GM21360 (cell line): ENCODE measurements around the gene MYO10.
"Not testable (repeated sequence)": the region's sequence is repeated elsewhere in the genome, so short reads cannot be mapped to it uniquely, and the experiment has no call there.

ENCODE experiments used
- ATAC-seq: cut with Tn5 transposase; IDR thresholded peaks from one replicate; pipeline ENCODE4 v1.9.1; 2021; ENCODE audit warnings: mild to moderate bottlenecking, moderate library complexity; ENCODE audit not compliant: unreplicated experiment

The MYO10 gene

GRCh38 chr5:16889203-16889971 is 46.7 kb downstream of the MYO10 start:
- ATAC-seq = no peak

DNA sequence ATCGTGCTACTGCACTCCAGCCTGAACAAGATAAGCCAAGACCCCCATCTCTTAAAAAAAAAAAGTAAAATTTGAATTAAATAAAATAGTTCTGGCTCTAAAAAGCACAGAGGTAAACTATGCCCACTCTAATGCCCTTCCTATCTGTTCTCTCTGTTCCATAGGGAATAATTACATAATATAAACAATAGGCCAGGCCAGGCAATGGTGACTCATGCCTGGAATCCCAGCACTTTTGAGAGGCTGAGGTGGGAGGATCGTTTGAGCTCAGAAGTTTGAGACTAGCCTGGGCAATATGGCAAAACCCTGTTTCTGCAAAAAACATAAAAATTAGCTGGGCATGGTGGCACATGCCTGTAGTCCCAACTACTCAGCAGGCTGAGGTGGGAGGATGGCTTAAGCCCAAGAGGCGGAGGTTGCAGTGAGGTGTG is 47.4 kb downstream of the MYO10 start:
- ATAC-seq = no peak

DNA sequence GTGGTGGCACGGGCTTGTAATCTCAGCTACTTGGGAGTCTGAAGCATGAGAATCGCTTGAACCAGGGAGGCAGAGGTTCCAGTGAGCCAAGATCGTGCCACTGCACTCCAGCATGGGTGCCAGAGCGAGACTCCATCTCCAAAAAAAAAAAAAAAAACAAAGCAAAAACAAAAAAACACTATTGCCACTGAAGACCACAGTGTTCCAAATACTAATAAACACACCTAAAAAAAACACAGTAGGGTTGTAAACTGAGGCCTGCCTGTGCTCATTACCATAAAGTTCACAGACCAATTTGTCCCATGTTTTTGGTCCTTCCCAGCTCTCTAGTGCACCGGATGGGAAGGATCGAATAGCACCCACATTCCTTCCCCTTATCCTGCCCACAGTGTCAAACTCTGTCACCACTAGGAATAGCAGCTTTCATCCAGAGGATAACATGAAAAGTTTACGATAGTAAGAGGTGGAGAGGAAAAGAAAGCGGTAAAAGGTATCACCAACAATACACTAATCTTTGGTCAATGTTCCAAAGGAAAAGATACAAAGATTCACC is 49.2 kb downstream of the MYO10 start:
- no peak for ATAC-seq

DNA sequence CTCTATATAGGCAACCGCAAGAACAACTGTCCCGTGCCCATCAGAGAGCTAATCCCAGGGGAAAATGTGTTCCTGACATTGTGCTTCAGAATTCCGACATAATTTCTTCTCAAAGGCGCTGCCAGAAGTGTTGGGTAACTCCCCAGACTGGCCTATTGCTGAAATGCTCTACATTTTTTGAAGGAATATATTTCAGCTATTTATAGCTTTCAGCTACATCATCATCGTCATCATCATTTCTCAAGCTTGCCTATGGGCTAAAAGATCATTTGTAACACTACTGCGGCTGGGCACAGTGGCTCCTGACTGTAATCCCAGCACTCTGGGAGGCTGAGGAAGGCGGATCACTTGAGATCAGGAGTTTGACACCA is 49.7 kb downstream of the MYO10 start:
- ATAC-seq = no peak

- no peak for ATAC-seq
Measured at GRCh38 chr5:16885635-16886365, 50.3 kb downstream of the MYO10 start.

DNA sequence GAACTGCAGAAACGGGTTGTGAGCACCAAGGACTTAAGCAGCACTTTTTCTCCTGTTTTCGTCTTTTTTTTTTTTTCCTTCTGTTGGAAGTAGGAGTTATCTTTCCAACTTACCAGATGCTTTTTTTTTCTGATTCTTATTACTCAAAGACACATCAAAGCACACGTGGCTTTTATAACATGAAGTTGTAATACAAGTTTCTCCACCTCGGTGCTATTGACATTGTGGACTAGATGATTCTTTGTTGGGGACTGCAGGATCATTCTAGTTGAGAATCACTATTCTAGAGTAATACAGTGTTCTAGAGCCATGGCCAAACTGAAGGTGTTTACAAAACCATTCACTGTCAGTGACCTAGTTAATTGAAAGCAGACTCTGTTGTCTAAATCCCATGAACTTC is 51.5 kb downstream of the MYO10 start:
- no peak for ATAC-seq

DNA sequence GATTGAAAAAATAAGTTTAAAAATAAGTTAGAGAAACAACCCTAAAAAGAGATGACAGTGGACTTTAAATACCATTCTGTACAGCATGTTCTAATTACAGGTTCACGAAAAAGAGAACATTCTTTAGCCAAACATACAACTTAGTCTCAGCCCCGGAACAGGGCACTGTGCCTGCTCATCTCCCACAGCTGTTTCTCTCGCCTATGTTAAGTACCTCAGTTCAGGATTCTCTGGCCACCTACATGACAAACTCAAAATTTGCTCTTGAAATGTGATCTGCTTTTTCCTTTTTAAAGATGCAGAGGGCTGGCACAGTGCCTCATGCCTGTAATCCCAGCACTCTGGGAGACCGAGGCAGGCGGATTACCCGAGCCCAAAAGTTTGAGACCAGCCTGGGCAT is 52.3 kb downstream of the MYO10 start:
- ATAC-seq = no peak

DNA sequence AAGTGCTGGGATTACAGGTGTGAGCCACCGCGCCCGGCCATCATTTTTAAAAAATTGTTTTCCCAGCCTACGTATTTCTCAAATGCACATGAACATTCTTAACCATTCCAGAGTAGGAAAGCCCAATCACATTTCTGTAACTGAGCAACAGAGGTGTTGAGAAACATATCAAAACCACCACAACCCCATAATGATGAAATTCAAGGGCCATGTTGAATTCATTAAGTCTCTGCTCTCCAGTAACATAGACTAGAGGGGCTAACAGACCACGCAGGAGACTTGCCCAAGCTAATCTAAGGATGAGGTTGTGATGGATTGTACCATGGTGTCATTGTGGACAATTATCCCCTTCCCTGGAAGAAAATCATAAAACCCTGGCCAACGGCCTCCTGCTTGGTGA is 52.9 kb downstream of the MYO10 start:
- ATAC-seq = no peak

DNA sequence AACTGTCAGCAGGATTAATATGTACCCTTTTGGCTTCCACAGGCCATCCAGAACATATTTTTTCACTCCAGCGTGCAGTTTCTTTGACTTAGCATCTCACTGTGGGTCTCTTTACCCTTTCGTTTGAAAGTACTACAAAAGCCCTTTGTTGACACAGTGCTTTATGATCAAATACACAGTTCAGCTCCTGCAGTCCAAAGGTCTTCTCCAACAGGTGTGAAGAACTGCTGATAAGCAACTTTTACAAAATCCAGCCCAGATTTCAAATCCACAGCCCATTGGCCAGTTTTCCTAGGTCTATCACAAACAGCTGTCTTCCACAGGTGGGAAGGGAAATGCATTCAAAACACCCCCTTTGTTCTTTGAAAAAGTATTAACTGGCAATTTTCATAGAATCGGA is 54.8 kb downstream of the MYO10 start:
- ATAC-seq = no peak

DNA sequence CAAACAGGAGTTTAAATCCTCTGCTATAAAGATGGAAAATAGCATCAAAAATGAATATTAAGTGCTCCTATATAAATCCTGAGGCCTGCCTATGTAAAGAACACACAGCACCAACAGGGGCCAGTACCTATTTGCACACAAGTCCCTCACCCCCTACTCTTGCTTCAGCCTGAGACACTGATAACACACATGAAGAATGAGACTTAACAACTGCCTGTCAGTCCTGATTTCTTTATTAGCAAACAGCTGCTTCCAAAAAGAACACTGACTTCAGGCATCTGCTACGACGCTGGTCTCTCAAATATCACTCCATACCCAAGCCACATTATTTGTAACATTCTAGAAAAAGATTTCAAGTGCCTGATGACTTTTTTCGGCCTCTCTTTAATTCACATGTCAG is 55.5 kb downstream of the MYO10 start:
- ATAC-seq = no peak

GRCh38 chr5:16879650-16880049 is 56.4 kb downstream of the MYO10 start:
- no peak for ATAC-seq

DNA sequence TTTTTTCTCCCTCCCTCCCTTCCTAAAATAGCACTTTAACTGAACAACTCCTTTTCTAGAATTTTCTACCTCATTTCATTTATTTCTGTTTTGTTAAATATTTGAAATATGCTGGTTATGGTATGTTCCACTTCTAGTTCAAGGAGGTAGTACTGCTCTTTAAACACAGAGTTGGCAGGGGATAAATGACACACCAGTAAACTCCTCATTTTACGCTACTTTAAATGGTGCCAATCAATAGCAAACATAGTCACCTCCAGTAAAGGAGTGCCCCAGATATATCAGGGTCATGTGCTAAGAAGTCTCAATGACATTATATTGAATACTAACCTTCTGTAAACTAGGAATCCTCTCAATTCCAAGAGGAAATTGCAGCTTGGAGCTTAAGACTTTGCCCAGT is 56.9 kb downstream of the MYO10 start:
- no peak for ATAC-seq

DNA sequence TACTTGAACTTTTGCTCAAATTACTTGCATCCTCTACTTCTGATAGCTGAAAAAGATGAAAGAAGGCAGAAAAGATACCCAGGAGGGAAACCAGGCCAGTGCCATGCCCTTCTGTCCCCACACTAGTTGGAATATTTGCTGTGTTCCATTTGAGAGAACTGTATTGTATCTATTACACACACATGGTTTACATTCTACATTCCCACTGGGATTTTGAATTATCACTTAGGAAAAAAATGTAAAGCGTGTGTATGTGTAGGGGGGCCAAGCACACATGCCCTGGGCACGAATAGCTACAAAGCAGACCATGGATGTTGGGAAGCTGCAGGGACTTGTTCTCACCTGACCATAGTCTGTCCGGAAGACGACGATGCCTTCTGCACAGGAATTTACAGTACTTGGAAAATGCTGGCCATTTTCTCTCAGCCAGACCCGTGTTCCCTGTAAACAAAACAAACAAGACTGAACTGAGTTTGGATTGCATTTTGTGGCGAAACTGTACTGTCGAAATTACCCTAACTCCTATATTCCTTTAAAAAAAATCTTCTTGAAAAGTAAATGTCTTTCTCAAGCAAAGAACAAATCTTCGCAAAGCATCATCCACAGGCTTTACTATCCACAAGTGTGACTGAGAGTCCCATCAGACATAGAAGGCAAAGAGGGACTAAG is 58.7 kb downstream of the MYO10 start:
- ATAC-seq = no peak

DNA sequence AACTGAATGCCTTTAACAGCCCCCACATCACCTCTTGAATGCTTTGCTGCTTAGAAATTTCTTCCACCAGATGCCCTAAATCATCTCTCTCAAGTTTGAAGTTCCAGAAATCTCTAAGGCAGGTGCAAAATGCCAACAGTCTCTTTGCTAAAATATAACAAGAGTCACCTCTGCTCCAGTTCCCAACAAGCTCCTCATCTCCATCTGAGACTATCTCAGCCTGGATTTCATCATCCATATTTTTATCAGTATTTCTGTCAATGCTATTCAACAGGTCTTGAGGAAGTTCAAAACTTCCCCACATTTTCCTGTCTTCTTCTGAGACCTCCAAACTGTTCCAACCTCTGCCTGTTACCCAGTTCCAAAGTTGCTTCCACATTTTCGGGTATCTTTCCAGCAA is 61.7 kb downstream of the MYO10 start:
- not testable (repeated sequence) for ATAC-seq

DNA sequence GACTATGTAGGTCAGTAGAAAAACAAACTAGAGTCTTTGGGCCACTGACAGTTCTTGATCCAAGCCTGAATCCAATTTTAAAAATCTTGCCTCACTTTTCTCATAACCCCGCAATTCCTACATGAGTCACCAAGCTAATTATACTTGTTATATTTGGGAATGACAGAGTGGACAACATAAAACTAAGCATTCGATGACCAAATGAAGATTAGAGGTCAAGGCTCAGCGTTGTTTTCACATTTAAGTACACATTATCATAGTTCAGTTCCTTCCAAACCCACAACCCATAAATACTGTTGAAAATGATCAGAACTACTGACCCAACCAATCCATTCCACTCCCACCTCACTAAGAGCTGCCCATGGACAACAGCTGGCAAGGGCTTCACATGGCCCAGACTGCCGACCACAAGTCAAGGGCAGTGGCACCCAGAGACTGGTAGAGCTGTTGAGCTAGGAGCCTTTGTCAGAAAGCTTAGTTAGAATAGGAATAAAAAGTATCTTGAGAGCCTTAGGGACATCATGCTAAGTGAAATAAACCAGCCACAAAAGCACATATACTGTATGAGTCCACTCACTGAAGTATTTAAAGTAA is 64.2 kb downstream of the MYO10 start:
- no peak for ATAC-seq

GRCh38 chr5:16870878-16871277 is 65.2 kb downstream of the MYO10 start:
- ATAC-seq = no peak

DNA sequence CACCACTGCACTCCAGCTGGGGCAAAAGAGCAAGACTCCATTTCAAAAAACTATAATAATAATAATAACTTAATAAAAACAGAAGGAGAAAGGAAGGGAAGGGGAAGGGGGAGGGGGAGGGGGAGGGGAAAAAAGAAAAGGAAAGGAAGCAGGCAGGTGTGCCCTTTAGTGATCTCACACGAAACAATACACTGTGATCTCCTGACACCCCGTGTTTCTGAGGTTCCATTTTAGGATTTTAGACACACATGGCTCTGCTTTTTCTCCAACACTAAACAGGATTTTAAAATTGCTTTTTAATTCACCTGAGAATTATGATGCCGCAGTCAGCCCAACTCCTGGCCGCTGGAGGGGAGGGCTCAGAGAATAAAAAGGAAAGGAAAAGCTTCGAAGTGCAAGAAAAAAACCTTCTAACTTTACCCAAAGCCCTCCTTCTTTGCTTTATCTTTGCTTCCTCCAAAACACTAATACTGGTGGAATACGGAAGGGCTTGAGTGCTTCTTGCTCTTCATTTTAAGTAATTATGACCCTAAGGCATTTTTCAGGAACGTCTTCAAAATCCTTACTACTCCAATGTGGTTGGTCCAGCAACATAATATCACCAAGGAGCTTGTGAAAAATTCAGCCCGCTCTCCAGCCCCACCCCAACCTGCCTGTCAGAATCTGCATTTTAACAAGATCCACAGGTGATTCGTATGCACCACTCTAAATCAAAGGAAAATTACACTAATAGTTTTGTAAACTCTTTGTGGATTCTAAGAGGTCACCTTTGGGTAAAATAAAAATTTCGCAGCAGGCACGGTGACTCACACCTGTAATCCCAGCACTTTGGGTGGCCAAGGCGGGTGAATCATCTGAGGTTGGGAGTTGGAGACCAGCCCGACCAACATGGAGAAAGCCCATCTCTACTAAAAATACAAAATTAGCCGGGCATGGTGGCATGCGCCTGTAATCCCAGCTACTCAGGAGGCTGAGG is 66.0 kb downstream of the MYO10 start:
- no peak for ATAC-seq

DNA sequence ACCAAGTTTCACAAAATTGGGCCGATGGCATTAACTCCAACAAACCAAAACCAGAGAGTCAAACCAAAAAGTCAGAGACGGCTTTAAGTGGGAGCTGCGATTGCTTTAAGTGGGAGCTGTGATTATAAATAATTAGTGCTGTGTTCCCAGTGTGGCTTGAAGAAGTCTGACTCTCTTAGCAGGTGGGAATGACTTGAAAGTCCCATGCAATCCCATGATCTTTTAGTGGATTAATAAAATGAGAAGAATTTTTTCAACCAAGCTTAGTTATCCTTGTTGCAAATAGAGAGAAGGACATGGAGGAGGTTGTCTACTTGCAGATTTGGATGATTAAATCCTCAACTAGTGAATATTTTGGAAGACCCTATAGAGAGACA is 68.5 kb downstream of the MYO10 start:
- no peak for ATAC-seq

DNA sequence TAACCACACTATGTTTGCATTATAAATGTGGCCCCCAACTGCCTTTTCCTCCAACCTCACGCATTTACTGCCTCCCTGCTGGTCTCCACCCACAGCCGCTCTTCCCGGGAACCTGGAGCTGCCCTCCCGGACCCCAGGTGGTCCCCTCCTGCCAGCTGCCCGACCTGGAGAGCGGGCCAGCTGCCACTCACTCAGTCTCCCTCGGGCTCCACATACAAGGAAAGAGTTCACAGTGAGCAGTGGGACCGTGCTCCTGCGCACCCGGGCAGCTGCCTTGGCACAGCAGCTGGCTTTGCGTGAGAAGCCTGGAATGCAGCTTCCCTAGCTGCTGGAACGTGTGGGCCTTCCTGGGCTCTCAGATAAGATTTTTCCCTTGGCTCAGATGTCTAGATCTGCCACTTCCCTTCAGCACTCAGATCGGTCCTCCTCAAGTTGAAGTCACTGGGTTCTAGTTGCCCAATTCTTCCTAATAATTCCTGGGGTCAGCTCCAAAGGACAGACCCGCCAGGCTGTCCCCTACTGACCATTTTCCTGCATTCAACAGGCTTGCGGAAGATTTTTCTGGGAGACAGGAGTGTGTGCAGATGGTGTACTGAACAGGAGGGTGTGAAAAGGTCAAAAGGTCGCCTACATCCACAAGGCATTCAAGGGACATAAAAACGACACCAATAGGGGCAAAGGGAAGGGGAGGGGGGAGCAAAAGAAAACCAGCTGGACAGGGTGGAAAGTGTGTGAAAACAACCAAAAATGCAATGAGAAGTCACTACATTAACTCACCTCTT is 69.1 kb downstream of the MYO10 start:
- ATAC-seq = no peak
